AG04449 (cell line): ENCODE measurements around the gene HK2.

Experiments used
- CTCF ChIA-PET: fragments of 350-600 bp; formaldehyde crosslinking; extraction: SDS; loops from one replicate; lab custom pipeline; 2021; ENCODE audit warnings: antibody characterized with exemption; lab: Yijun Ruan, JAX
- POLR2A ChIA-PET: fragments of 400-600, 350-600 bp; formaldehyde crosslinking; extraction: SDS; loops from one replicate; lab custom pipeline; 2020; ENCODE audit warnings: antibody characterized with exemption, inconsistent platforms; lab: Yijun Ruan, JAX
- DNase-seq: peaks from one replicate; pipeline ENCODE4 v3.0.0-alpha.2; 2010; ENCODE audit warnings: low read depth, low spot score
- H3K4me3 ChIP-seq: 2 replicates; pipeline ENCODE4 v1.5.1; 2011; ENCODE audit warnings: low read depth, mild to moderate bottlenecking, control low read depth, low read length
- TF ChIP-seq, protein P1 (sequence below): IDR thresholded peaks from one replicate; pipeline ENCODE4 v1.5.1; 2011; ENCODE audit warnings: mild to moderate bottlenecking, moderate library complexity, low read length, control low read depth, inconsistent platforms; ENCODE audit not compliant: insufficient read depth; ENCODE audit errors: missing control alignments

Gene HK2

DNA sequence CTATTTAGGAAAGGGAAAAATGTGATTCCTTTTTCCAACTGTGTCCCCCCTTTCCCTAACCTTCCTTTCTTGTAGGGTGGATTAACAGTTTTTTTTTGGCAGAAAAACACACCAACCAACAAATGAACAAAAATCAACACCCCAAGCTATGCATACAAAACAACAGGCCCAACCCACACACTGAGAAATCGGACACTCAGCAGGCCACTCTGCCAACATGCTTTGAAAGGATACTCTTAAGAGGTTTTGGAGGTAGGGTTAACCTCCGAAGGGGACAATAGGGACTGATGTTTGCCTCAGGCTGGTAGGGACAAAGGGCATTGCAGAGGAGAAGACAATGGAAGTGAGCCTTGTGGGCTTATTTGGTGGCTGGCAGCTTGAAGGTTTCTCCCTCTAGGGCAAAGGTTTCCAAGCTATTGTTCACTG is 91.4 kb downstream of the HK2 start:
- no peak for DNase-seq
- TF ChIP-seq, protein P1, sequence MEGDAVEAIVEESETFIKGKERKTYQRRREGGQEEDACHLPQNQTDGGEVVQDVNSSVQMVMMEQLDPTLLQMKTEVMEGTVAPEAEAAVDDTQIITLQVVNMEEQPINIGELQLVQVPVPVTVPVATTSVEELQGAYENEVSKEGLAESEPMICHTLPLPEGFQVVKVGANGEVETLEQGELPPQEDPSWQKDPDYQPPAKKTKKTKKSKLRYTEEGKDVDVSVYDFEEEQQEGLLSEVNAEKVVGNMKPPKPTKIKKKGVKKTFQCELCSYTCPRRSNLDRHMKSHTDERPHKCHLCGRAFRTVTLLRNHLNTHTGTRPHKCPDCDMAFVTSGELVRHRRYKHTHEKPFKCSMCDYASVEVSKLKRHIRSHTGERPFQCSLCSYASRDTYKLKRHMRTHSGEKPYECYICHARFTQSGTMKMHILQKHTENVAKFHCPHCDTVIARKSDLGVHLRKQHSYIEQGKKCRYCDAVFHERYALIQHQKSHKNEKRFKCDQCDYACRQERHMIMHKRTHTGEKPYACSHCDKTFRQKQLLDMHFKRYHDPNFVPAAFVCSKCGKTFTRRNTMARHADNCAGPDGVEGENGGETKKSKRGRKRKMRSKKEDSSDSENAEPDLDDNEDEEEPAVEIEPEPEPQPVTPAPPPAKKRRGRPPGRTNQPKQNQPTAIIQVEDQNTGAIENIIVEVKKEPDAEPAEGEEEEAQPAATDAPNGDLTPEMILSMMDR = no peak
- ChIA-PET CTCF (interaction anchor here (0.7 to 1.3 kb wide), 2 partner anchors 28 to 139 kb away, joined by 3 read pairs; no protein-coding TSS in a partner anchor), POLR2A (no interaction called here)
- no peak overlapping the region for H3K4me3 ChIP-seq

DNA sequence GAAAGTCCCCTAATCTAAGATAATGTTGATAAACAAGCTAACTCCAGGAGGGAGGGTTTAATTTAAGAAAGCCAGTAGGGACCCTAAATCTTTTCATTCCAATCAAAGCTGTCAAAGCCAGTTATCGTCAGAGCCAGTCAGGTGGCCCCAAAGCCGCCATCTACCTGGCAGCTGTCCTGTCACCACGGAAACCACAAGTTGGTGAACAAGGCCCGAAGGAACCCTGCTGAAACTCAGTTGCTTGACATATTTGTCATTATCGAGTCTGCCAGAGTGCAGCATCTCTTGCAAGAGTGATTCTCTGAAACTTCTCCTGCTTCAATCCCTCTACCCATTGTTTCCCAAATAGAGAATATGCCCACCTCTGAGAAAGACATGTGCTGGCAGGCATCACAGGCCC is 93.7 kb downstream of the HK2 start:
- TF ChIP-seq, protein P1 = no peak
- H3K4me3 ChIP-seq = no peak overlapping the region
- ChIA-PET CTCF (interaction anchor here (3.7 kb wide), 1 partner anchor 8 kb away, joined by 13 read pairs; no protein-coding TSS in a partner anchor), POLR2A (no interaction called here)
- no peak for DNase-seq

DNA sequence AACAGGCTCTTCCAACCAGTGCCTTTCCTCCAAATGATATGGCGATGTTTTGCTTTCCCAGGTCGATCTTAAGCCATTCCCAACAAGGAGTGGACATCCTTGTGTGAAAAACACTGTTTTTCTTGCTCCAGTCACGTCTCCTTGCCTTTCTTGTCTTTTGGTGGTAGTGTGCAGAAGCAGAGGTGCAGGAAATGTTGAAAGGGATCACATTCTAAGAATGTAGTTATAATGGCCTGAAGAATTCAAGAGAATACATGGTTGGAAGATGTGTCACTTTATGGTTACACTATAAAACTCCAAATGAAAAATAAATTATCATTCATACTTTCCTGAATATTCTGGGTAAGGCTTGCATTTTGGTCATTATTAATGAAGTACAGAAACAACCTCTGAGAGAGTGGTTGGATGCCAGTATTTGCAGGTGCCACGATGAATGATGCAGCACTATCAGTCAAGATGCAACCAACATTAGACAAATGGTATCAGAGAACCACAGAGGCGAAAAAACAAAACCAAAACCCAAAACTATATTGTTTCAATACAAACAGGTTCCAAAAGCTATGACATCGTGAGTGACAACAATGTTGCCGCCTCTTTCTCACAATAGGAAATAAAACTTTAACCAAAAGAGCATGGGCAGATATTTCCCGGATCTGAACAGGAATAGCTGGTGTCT is 97.0 kb downstream of the HK2 start:
- ChIA-PET CTCF (no interaction called here), POLR2A (no interaction called here)
- TF ChIP-seq, protein P1 = no peak
- no peak overlapping the region for H3K4me3 ChIP-seq
- DNase-seq = no peak

DNA sequence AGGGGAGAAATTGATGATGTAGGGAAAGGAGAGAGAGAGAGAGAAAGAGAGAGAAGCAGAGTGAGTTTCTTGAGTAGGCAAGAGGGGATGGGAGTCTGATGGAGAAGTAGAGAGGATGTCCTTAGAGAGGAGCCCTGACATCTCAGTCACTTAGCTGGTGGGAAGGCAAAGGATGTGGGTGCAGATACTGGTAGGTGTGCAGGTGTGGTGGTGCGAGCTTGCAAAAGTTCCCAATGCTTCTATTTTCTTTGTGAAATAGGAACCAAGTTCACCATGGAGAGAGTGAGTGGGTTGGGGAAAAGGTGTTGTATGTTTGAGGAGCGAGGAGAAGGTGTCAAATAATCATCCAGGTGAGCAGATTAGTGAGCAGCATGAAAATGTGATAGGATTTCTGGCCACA is 98.0 kb downstream of the HK2 start:
- ChIA-PET POLR2A (no interaction called here), CTCF (interaction anchor here (0.6 to 1.1 kb wide), 3 partner anchors 10 to 119 kb away, joined by 3 to 4 read pairs (median 3); no protein-coding TSS in a partner anchor)
- TF ChIP-seq, protein P1 = no peak
- no peak for DNase-seq
- no peak overlapping the region for H3K4me3 ChIP-seq

DNA sequence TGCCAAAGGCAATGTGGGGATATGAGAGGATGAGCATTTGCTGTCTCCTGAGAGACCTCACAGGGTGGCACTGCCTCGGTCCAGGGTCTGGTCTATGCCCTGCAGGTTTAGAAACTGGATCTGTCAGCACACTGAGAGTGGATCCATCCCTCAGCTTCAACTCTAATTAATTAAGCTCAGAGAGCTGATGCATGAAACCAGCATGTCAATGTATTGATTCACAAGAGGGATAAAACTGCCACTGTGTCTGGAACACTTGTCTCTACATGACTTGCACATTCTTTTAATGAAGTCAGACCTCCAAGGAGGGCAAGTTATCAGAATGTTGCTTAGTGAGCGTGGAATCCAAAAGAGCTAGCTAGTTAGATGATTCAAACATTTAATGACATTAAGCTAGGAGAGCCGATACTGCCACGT is 102.1 kb downstream of the HK2 start:
- POLR2A ChIA-PET = no interaction called here

More for the DNA sequence above, 102.1 kb downstream of the HK2 start:
- no peak for DNase-seq
- CTCF ChIA-PET = interaction anchor here (2.0 to 3.7 kb wide), 3 partner anchors 14 to 17 kb away, joined by 5 to 20 read pairs (median 10); no protein-coding TSS in a partner anchor
- TF ChIP-seq, protein P1 = no peak
- H3K4me3 ChIP-seq = no peak overlapping the region
